ENCODE data around the gene BBS9.

GRCh38 chr7:33627741-33628140 lies 498.4 kb downstream of the BBS9 start:
- TF ChIP-seq POLR2A (IDR thresholded peaks at IDR 0.05) = no peak
- TF ChIP-seq CTCF (IDR thresholded peaks at IDR 0.05) = no peak

Measured in right lobe of liver (tissue), 4 donors.